NCI-H345 (cell line): Measurements from ENCODE around the gene TBC1D20.
"Not testable (repeated sequence)": the region's sequence is repeated elsewhere in the genome, so short reads cannot be mapped to it uniquely, and the experiment has no call there.

Experiments used
- DNase-seq: peaks from one replicate; lab custom pipeline; 2025; lab: John Stamatoyannopoulos, UW

Gene TBC1D20

GRCh38 chr20:400454-401275 is 61.7 kb downstream of the TBC1D20 start:
- DNase-seq, result no peak

DNA sequence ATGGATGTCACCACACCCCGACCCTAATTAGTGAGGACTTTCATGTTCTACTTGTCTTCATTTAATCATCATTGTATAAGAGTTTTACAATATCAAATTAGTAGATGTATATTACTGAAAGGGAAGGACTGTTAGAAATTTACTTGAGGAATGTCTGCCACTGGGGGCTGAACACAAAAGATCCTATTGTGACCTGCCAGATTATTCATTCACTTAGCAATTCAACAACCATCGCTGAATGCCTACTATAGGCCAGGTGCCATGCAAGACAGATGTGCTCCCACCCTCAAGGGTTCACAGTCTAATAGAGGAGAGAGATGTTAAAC is 62.2 kb downstream of the TBC1D20 start:
- DNase-seq, result no peak

GRCh38 chr20:399182-399707 is 63.1 kb downstream of the TBC1D20 start:
- no peak for DNase-seq

DNA sequence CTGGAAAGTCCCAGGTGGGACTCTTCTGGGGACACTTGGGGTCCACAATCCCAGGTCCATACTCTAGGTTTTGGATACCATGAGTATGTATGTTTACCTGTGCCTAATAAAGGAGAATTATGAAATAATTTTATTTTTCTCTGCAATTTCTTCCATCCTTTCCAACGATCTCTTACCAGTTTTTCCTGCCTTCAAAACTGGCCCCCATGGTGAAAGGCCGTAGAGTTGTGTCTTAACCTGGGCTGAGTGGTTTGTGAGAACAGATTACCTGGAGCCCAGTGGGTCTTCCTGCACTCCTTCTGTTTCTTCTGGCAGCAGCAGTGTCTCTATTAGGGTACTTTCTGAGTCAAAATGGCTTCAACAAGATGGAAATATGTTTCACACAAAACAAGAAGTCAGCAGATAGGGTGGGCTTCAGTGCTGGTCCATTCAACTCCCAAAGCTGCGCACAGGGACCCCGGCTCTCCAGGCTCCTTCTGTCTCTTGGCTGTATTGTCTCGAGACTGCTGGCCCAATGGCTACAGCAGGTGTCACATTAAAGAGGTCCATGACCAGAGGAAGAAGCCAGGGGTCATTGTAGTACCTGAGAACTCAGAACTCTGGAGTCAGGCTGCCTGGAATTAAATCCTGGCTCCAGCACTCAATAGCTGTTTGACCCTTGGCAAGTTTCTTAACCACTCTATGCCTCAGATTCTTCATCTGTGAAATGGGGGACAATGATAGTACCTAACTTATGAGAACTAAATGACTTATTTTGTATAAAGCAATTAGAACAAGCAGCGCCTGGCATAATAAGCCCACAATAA is 64.7 kb downstream of the TBC1D20 start:
- no peak for DNase-seq

DNA sequence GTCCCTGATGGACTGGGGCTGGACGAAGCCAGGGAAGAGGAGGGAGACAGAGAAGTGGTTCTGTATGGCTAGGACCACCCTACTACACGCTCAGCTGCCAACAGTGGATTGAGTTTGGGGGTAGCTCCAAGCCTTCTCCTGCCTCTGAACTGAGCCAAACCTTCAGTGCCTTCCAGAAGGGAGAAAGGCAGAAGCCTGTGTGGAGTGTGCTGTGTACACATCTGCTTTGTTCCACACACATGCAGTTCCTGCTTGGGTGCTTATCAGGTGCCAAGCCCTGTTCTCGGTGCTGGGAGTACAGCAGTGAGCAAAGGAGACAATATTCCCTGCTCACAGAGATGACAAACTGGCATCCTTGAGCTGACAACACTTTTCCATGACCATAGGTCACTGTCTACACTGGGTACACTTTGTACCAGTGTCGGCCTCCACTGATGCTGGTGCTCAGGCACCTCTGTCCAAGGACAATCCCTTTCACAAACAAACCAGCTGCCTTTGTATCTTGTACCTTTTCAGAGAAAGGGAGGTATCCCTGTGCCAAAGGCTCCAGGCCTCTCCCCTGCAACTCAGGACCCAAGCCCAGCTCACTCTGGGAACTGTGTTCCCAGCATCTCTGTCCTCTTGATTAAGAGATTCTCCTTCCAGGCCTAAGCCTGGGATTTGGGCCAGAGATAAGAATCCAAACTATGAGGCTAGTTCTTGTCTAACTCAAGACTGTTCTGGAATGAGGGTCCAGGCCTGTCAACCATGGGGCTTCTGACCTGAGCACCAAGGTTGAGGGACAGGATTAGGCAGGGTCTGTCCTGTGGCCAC is 65.5 kb downstream of the TBC1D20 start:
- no peak for DNase-seq

- DNase-seq, result no peak
Observed at GRCh38 chr20:396252-396618, 66.1 kb downstream of the TBC1D20 start.

- not testable (repeated sequence) for DNase-seq
Observed at GRCh38 chr20:393296-393695, 69.0 kb downstream of the TBC1D20 start.

DNA sequence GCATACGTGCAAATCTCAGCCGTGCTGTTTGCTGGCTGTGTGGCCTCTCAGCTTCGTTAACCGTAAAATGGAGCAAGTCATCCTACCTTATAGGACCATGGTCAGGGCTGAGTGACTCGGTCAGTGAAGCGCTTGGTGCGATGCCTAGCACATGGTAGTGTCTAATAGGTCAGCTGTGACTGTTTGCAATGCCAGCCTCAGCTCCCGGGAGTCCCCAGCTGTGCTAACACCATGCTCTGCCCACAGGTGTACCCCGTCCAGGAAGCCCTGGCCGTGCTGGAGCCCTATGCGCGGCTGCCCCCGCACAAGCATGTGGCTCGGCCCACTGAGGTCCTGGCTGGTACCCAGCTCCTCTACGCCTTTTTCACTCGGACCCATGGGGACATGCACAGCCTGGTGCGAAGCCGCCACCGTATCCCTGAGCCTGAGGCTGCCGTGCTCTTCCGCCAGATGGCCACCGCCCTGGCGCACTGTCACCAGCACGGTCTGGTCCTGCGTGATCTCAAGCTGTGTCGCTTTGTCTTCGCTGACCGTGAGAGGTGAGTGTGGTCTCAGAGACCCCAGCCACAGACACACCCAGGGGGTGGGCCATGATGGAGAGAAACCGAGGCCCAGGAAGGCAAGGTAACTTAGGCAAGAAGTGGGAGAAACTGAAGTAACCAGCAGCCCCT is 71.2 kb downstream of the TBC1D20 start:
- DNase-seq, result no peak

GRCh38 chr20:389220-389619 is 73.1 kb downstream of the TBC1D20 start:
- no peak for DNase-seq

DNA sequence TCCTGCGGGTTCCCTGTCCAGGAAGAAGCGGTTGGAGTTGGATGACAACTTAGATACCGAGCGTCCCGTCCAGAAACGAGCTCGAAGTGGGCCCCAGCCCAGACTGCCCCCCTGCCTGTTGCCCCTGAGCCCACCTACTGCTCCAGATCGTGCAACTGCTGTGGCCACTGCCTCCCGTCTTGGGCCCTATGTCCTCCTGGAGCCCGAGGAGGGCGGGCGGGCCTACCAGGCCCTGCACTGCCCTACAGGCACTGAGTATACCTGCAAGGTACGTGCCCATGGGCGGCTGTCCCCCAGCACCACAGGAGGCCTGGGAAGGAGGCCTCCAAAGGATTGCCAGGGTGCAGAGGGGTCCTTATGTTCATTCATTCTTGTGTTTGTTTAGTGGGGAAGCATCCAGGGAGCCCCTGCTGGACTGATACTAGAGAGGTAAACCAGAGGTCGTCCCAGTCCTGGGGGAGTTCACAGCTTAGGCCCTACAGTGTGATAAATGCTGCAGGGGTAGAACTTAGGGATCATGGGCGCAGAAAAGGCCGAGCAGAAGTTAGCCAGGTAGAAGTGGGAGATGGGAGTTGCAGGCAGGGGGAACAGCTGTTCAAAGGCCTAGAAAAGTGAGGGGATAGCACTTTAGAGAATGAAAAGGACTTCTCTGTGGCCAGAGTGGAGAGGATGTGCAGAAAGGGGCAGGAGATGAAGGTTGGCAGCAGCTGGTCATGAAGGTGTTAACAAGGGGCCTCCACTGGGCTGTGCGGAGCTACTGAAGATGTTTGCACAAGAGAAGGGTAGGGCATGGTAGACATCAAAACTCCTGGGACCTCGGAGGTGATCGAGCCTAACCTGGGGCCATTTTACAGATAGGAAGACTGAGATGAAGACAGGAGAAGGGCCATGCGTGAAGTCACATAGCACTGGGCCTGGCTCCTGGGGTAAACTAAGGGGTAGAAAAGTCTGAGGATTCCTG is 74.0 kb downstream of the TBC1D20 start:
- DNase-seq, result no peak

DNA sequence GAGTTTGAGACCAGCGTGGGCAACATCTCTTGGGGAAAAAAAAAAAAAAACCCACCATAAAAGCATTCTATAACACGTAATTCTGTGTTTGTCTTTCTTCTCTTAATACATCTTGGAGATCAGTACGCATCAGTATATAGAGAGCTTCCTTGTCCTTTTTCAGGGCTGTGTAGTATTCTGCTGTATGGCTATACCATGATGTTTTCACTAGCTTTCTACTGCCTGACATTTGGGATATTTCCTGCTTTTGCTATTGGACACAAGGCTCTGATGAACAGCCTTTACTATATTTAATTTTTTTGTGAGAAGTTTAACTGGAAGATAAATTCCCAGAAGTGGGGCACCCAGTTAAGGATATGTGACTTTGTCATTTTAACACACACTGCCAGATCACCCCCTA is 74.8 kb downstream of the TBC1D20 start:
- no peak for DNase-seq

- DNase-seq, result not testable (repeated sequence)
Observed at GRCh38 chr20:386634-387033, 75.7 kb downstream of the TBC1D20 start.
